GM18508 (cell line): Measurements from ENCODE around the gene ACADS.

Experiments used
- ATAC-seq: cut with Tn5 transposase; IDR thresholded peaks from one replicate; pipeline ENCODE4 v1.9.1; 2021; ENCODE audit warnings: moderate number of reproducible peaks; ENCODE audit not compliant: insufficient read depth, unreplicated experiment

Gene ACADS

GRCh38 chr12:120725659-120726509, at the start of gene ACADS:
Gene ACADS, plus strand, starts transcription at chr12:120725826. Its CDS starts 60 bp downstream, at chr12:120725886.
- peak; percentile 44 for ATAC-seq

- no peak for ATAC-seq
Measured at GRCh38 chr12:120677765-120678473, 47.7 kb upstream of the ACADS start.

- no peak for ATAC-seq
Measured at GRCh38 chr12:120678572-120678971, 47.1 kb upstream of the ACADS start.

- no peak for ATAC-seq
Measured at GRCh38 chr12:120680165-120680738, 45.4 kb upstream of the ACADS start.

- no peak for ATAC-seq
Measured at GRCh38 chr12:120684523-120684932, 41.1 kb upstream of the ACADS start.

GRCh38 chr12:120685522-120685921, 40.1 kb upstream of the ACADS start:
- no peak for ATAC-seq

- ATAC-seq: peak; percentile 48
Measured at GRCh38 chr12:120686151-120686689, 39.4 kb upstream of the ACADS start.

GRCh38 chr12:120686690-120687577, 38.7 kb upstream of the ACADS start, which contains the start of gene MLEC:
Gene MLEC, plus strand, starts transcription at chr12:120687149. Its CDS starts 148 bp downstream, at chr12:120687297.
- ATAC-seq: peak; percentile 32

GRCh38 chr12:120687578-120688289, 37.9 kb upstream of the ACADS start:
- ATAC-seq: no peak

- ATAC-seq: no peak
Measured at GRCh38 chr12:120688527-120689071, 37.0 kb upstream of the ACADS start.

- ATAC-seq: no peak
Measured at GRCh38 chr12:120689397-120690082, 36.1 kb upstream of the ACADS start.

- no peak for ATAC-seq
Measured at GRCh38 chr12:120690083-120690450, 35.6 kb upstream of the ACADS start.

GRCh38 chr12:120690978-120691377, 34.6 kb upstream of the ACADS start:
- ATAC-seq: no peak

GRCh38 chr12:120692524-120693033, 33.0 kb upstream of the ACADS start:
- no peak for ATAC-seq

- ATAC-seq: no peak
Measured at GRCh38 chr12:120693848-120694247, 31.8 kb upstream of the ACADS start.

- no peak for ATAC-seq
Measured at GRCh38 chr12:120696626-120697025, 29.0 kb upstream of the ACADS start.

GRCh38 chr12:120697344-120697743, 28.3 kb upstream of the ACADS start:
- no peak for ATAC-seq

GRCh38 chr12:120698665-120699064, 27.0 kb upstream of the ACADS start:
- ATAC-seq: no peak
